ENCODE results near the gene NABP1.

NABP1 gene

GRCh38 chr2:191650896-191651773, 26.8 kb upstream of the NABP1 start:
- no peak for DNase-seq

GRCh38 chr2:191653667-191654391, 24.1 kb upstream of the NABP1 start:
- DNase-seq, result no peak

- no peak for DNase-seq
These were observed 21.5 kb upstream of the NABP1 start for GRCh38 chr2:191656391-191656790.

- DNase-seq, result no peak
These were observed 21.1 kb upstream of the NABP1 start for GRCh38 chr2:191656792-191657191.

- DNase-seq, result no peak
These were observed 20.0 kb upstream of the NABP1 start for GRCh38 chr2:191657977-191658376.

GRCh38 chr2:191659198-191659597, 18.7 kb upstream of the NABP1 start:
- no peak for DNase-seq

- no peak for DNase-seq
These were observed 17.4 kb upstream of the NABP1 start for GRCh38 chr2:191660575-191660974.

GRCh38 chr2:191661097-191661924, 16.6 kb upstream of the NABP1 start:
- no peak for DNase-seq

GRCh38 chr2:191664823-191665677, 12.9 kb upstream of the NABP1 start:
- DNase-seq, result no peak

- no peak for DNase-seq
These were observed 11.7 kb upstream of the NABP1 start for GRCh38 chr2:191666226-191666625.

- no peak for DNase-seq
These were observed 11.2 kb upstream of the NABP1 start for GRCh38 chr2:191666732-191667131.

- no peak for DNase-seq
These were observed 7.9 kb upstream of the NABP1 start for GRCh38 chr2:191670076-191670475.

GRCh38 chr2:191670787-191671186, 7.1 kb upstream of the NABP1 start:
- no peak for DNase-seq

GRCh38 chr2:191675807-191676721, 1.9 kb upstream of the NABP1 start:
- peak; percentile 52 for DNase-seq

GRCh38 chr2:191676790-191677645, 918 bp upstream of the NABP1 start:
- peak; percentile 32 for DNase-seq

GRCh38 chr2:191678437-191679100, 633 bp downstream of the NABP1 start:
- peak; percentile 37 for DNase-seq

- no peak for DNase-seq
These were observed 2.1 kb downstream of the NABP1 start for GRCh38 chr2:191679818-191680600.

- no peak for DNase-seq
These were observed 2.7 kb downstream of the NABP1 start for GRCh38 chr2:191680639-191681038.

GRCh38 chr2:191682126-191682525, 4.2 kb downstream of the NABP1 start:
- DNase-seq, result no peak

Measured in activated gamma-delta T cell treated with Interleukin-2 at 50 U/mL for 16 hours (primary cell).